BJ (cell line): ENCODE measurements around the gene SCGB1A1. TPM values are rescaled to one million over a fixed set of nuclear protein-coding genes. Genes with fewer than 3 reads are reported as not detected.

Experiments
- CTCF ChIA-PET: fragments of 350-600 bp; formaldehyde crosslinking; extraction: SDS; loops from one replicate; lab custom pipeline; 2021; ENCODE audit warnings: antibody characterized with exemption, inconsistent platforms; lab: Yijun Ruan, JAX
- POLR2A ChIA-PET: fragments of 300-600 bp; sonication (Branson Sonifier 250); formaldehyde crosslinking; extraction: SDS; loops from one replicate; lab custom pipeline; 2021; ENCODE audit warnings: antibody characterized with exemption; lab: Charles Lee
- DNase-seq: peaks from one replicate; pipeline ENCODE4 v3.0.0-alpha.2; 2011; ENCODE audit warnings: low read depth
- H3K27me3 ChIP-seq: 2 replicates; pipeline ENCODE4 v1.6.0; 2011; ENCODE audit warnings: low read length; ENCODE audit not compliant: control insufficient read depth, insufficient read depth
- H3K36me3 ChIP-seq: 2 replicates; pipeline ENCODE4 v1.5.1; 2011; ENCODE audit warnings: low read length; ENCODE audit not compliant: control insufficient read depth, insufficient read depth
- H3K4me3 ChIP-seq: 2 replicates; pipeline ENCODE4 v1.5.1; 2011; ENCODE audit warnings: low read depth, mild to moderate bottlenecking, control low read depth, low read length
- polyA plus RNA-seq: library from polyadenylated mRNA; depleted of rRNA; stranded (reverse); fragments of >200 nt; gene quantifications from 2 replicates; pipeline ENCODE4 v1.2.3, GENCODE V29; 2011
- TF ChIP-seq, protein P1 (sequence below): IDR thresholded peaks from 2 replicates; pipeline ENCODE4 v1.5.1; 2011; ENCODE audit warnings: low read depth, mild to moderate bottlenecking, control low read depth, inconsistent platforms, low read length, moderate library complexity; ENCODE audit not compliant: insufficient read depth

The SCGB1A1 gene
- polyA plus RNA-seq, 1 experiment, result not detected

GRCh38 chr11:62402960-62403730 is 15.7 kb upstream of the SCGB1A1 start:
- no peak for DNase-seq
- POLR2A ChIA-PET, result no interaction called here
- H3K27me3 ChIP-seq, result no peaks in the 10 kb centered on the region
- no peak overlapping the region for H3K4me3 ChIP-seq
- TF ChIP-seq, protein P1, sequence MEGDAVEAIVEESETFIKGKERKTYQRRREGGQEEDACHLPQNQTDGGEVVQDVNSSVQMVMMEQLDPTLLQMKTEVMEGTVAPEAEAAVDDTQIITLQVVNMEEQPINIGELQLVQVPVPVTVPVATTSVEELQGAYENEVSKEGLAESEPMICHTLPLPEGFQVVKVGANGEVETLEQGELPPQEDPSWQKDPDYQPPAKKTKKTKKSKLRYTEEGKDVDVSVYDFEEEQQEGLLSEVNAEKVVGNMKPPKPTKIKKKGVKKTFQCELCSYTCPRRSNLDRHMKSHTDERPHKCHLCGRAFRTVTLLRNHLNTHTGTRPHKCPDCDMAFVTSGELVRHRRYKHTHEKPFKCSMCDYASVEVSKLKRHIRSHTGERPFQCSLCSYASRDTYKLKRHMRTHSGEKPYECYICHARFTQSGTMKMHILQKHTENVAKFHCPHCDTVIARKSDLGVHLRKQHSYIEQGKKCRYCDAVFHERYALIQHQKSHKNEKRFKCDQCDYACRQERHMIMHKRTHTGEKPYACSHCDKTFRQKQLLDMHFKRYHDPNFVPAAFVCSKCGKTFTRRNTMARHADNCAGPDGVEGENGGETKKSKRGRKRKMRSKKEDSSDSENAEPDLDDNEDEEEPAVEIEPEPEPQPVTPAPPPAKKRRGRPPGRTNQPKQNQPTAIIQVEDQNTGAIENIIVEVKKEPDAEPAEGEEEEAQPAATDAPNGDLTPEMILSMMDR, result no peak
- H3K36me3 ChIP-seq, result no peaks in the 10 kb centered on the region
- CTCF ChIA-PET, result interaction anchor here (1.5 kb wide), 1 partner anchor 140 kb away, joined by 4 read pairs; no protein-coding TSS in a partner anchor

DNA sequence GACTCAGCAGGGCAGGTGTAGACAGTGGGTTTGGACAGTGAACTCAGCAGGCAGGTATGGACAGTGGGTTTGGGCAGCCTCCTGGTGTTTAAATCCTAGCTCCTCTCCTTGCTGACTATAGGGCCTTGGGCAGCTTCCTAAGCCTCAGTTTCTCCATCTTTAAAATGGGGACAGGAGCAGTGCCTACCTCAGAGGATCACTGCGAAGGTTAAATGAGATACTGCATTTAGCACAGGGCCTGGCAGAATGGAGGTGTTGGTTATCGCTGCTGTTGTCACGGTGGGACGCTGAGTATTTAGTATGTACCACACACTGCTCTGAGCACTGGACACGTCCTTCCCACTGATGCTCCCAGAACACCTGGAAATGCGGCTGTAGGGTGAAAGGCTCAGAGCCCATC is 14.4 kb upstream of the SCGB1A1 start:
- Histone ChIP-seq H3K4me3 (no peak overlapping the region), H3K36me3 (no peaks in the 10 kb centered on the region), H3K27me3 (no peaks in the 10 kb centered on the region)
- POLR2A ChIA-PET, result no interaction called here
- CTCF ChIA-PET, result interaction anchor here (1.5 to 1.8 kb wide), 2 partner anchors 20 to 139 kb away, joined by 4 to 7 read pairs; no protein-coding TSS in a partner anchor
- TF ChIP-seq, protein P1, result no peak
- no peak for DNase-seq

DNA sequence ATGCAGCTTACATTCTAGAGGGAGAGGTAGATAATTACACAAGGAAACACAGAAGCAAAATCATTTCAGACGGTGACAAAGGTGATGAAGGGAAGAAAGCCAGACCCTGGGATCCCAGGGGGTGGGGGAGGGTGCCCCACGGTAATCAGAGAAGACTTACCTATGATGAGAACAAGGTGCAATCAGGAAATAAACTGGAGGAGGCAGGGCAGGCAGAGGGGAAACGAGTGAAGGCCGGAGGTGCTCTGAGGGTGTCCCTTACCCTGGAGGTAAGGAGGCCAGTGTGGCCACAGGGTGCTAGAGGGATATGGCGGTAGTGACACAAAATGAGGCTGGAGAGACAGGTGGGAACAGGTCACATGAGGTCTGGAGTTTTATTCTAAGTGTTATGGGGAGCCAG is 13.9 kb upstream of the SCGB1A1 start:
- ChIA-PET CTCF (interaction anchor here (1.5 to 1.8 kb wide), 2 partner anchors 20 to 138 kb away, joined by 4 to 7 read pairs; no protein-coding TSS in a partner anchor), POLR2A (no interaction called here)
- TF ChIP-seq, protein P1, result no peak
- H3K27me3 ChIP-seq, result no peaks in the 10 kb centered on the region
- no peaks in the 10 kb centered on the region for H3K36me3 ChIP-seq
- DNase-seq, result no peak
- H3K4me3 ChIP-seq, result no peak overlapping the region

DNA sequence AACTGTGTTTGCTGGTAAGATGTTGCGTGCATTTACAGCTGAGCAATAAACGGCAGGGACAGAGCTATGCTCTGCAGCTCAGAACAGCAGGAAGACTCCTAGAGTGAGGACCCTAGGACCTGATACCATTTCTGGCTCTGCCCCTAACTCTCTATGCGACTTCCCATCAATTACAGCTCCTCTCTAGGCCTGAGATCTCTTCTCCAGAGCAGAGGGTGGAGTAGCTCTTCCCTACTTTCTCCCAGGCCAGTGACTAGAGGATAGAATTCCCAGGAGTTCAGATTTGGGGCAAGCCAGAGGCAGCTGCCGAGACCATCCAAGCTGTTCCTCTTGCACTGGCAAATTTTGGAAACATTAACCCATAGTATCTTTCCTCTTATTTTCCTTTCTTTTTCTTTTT is 12.8 kb upstream of the SCGB1A1 start:
- H3K4me3 ChIP-seq, result no peak overlapping the region
- TF ChIP-seq, protein P1, result no peak
- ChIA-PET POLR2A (no interaction called here), CTCF (interaction anchor here (0.5 to 1.8 kb wide), 5 partner anchors 10 to 154 kb away, joined by 3 to 7 read pairs (median 4); no protein-coding TSS in a partner anchor)
- H3K27me3 ChIP-seq, result no peaks in the 10 kb centered on the region
- H3K36me3 ChIP-seq, result no peaks in the 10 kb centered on the region
- DNase-seq, result no peak

DNA sequence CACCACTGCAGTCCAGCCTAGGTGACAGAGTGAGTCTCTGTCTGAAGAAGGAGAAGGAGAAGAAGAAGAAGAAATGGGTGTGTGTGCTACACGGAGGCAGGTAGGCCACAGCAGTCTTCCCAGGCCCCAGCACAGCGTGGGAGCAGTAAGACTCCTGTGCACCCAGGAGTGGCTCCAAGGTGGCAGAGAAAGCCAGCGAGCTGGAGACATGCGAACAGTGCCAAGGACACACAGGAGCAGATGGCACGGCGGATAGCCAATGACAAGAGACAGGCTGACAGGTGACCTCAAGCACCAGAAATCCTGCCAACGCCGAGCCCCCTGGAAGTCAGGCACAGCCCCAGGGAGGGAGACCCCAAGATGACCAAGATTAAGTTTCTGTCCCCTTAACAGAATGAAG is 9.0 kb upstream of the SCGB1A1 start:
- CTCF ChIA-PET, result interaction anchor here (0.6 to 2.0 kb wide), 4 partner anchors 10 to 133 kb away, joined by 3 to 6 read pairs (median 4); no protein-coding TSS in a partner anchor
- no peak for DNase-seq
- Histone ChIP-seq H3K27me3 (no peaks in the 10 kb centered on the region; the same call in 1 of the 2 replicates), H3K36me3 (no peaks in the 10 kb centered on the region), H3K4me3 (no peak overlapping the region)
- POLR2A ChIA-PET, result no interaction called here
- TF ChIP-seq, protein P1, result no peak
